Measurements from ENCODE around the gene PLA2G12A. TPM values are rescaled to one million over a fixed set of nuclear protein-coding genes. Genes with fewer than 3 reads are reported as not detected.

The PLA2G12A gene
- total and polyA plus RNA-seq, 9 of the 15 experiments (the other 6 are each of a cell fraction or from before 2014, with no cell fraction given): 24.2 to 226 (median 80.5) TPM

GRCh38 chr4:109751852-109752251 is 22.0 kb upstream of the PLA2G12A start:
- Histone ChIP-seq H3K79me2 (ENCODE audit: control insufficient read depth, insufficient read depth, low read length) (no peaks in the 10 kb centered on the region), H2AFZ (ENCODE audit: low read depth, low read length) (no peak overlapping the region), H3K27ac (ENCODE audit: extremely low read depth, low read depth, low read length) (no peak overlapping the region), H3K4me3 (no peak overlapping the region), H3K36me3 (ENCODE audit: control insufficient read depth, insufficient read depth, low read length) (no peaks in the 10 kb centered on the region), H3K9ac (ENCODE audit: insufficient read depth in 1 of 2, low read depth in 2 of 2, low read length in 2 of 2) (no peak overlapping the region), H3K9me3 (replicated peaks; ENCODE audit: control insufficient read depth, insufficient read depth, low read depth, low read length) (no peaks in the 10 kb centered on the region), H3K4me2 (ENCODE audit: insufficient read depth, low read length) (no peak overlapping the region), H3K9me1 (ENCODE audit: control insufficient read depth, insufficient read depth, low read length) (no peaks in the 10 kb centered on the region), H3K4me1 (replicated peaks in 1 of 2; ENCODE audit: control insufficient read depth in 2 of 2, insufficient read depth in 2 of 2, low read length in 2 of 2) (peaks cover 0 to 10% of the 10 kb centered on the region in 2 experiments; a peak in 2 of 5 replicates), H3K27me3 (ENCODE audit: control insufficient read depth in 2 of 2, insufficient read depth in 2 of 2, low read length in 2 of 2) (no peaks in the 10 kb centered on the region), H4K20me1 (replicated peaks; ENCODE audit: control insufficient read depth, insufficient read depth, low read length) (no peaks in the 10 kb centered on the region)
- no peak for ATAC-seq
- no peak for TF ChIP-seq EHMT2 (IDR thresholded peaks at IDR 0.05)
- no peak for TF ChIP-seq ZNF717 (CRISPR knock-in tag; IDR thresholded peaks at IDR 0.05)
- no peak for TF ChIP-seq MYNN (IDR thresholded peaks at IDR 0.05)
- no peak for TF ChIP-seq MYNN (CRISPR knock-in tag; IDR thresholded peaks at IDR 0.05)
- TF ChIP-seq FOS (IDR thresholded peaks at IDR 0.05; ENCODE audit: extremely low read depth, insufficient read length): no peak
- TF ChIP-seq SETDB1 (IDR thresholded peaks at IDR 0.05; ENCODE audit: low read length): no peak
- TF ChIP-seq ZNF766 (CRISPR knock-in tag; conservative IDR thresholded peaks at IDR 0.05): no peak
- TF ChIP-seq POLR3G (IDR thresholded peaks at IDR 0.05; ENCODE audit: extremely low read depth, insufficient read length, insufficient replicate concordance): no peak
- CTCF ChIA-PET (ENCODE audit: low intra/inter-chr PET ratio): no interaction called here
- intact Hi-C loops (cut with micrococcal nuclease): no loop called here
- no TSS peak for BruUV-seq (replicated peaks)
- WGBS (ENCODE audit: insufficient coverage, low coverage, missing lambda C conversion rate): 78% methylated on average over 4 of the region's 4 CpGs
- POLR2A ChIA-PET: interaction anchor here (1.3 kb wide), 3 partner anchors 13 to 17 kb away, joined by 3 to 5 read pairs (median 4); no protein-coding TSS in a partner anchor
- in situ Hi-C loops (cut with MboI): no loop called here
- FAIRE-seq: no peak
- DNase-seq (ENCODE audit: extremely low read depth in 1 of 4, low spot score in 3 of 4): no peak

Measured in K562 (cell line).